ENCODE results near the gene LTBR. TPM values are rescaled to one million over a fixed set of nuclear protein-coding genes. Genes with fewer than 3 reads are reported as not detected.
A peak's percentile ranks its signal among the peaks of the same experiment; 100 is the strongest.

The LTBR gene
- total RNA-seq, 1 donor: 121 TPM

GRCh38 chr12:6375269-6376078 is 8.5 kb upstream of the LTBR start, which contains the start of gene SCNN1A:
TSS of gene SCNN1A (minus strand) at chr12:6375563. CDS start at chr12:6374783, 780 bp downstream.
- Histone ChIP-seq H3K79me2 (ENCODE audit: insufficient read depth, low read length) (no peaks in the 10 kb centered on the region), H2AFZ (ENCODE audit: low read length) (peak within 1 kb of the TSS; percentile 81), H3K4me3 (ENCODE audit: insufficient read depth, low read length) (no peak within 1 kb of the TSS), H4K20me1 (ENCODE audit: insufficient read depth, low read length) (no peaks in the 10 kb centered on the region), H3K4me1 (ENCODE audit: insufficient read depth, low read length) (peaks cover 44% of the 10 kb centered on the region), H3K9me3 (ENCODE audit: low read depth, low read length) (no peaks in the 10 kb centered on the region), H3K27me3 (ENCODE audit: insufficient read depth, low read length) (no peaks in the 10 kb centered on the region), H3K4me2 (ENCODE audit: insufficient read depth, low read length) (peak within 1 kb of the TSS; percentile 34), H3K36me3 (ENCODE audit: insufficient read depth, low read length) (no peaks in the 10 kb centered on the region), H3K27ac (ENCODE audit: low read depth, low read length) (peak within 1 kb of the TSS; percentile 72)
- DNase-seq (ENCODE audit: insufficient read length, low spot score, missing footprints): peak; percentile 48
- no peak for TF ChIP-seq CTCF (IDR thresholded peaks at IDR 0.05; ENCODE audit: extremely low read depth, low read depth, low read length)

GRCh38 chr12:6376079-6376869 is 7.7 kb upstream of the LTBR start:
- Histone ChIP-seq H3K27me3 (ENCODE audit: insufficient read depth, low read length) (no peaks in the 10 kb centered on the region), H3K79me2 (ENCODE audit: insufficient read depth, low read length) (no peaks in the 10 kb centered on the region), H3K9me3 (ENCODE audit: low read depth, low read length) (no peaks in the 10 kb centered on the region), H2AFZ (ENCODE audit: low read length) (peak overlapping the region; percentile 81), H3K36me3 (ENCODE audit: insufficient read depth, low read length) (no peaks in the 10 kb centered on the region), H3K4me2 (ENCODE audit: insufficient read depth, low read length) (peak overlapping the region; percentile 34), H3K27ac (ENCODE audit: low read depth, low read length) (peak overlapping the region; percentile 72), H4K20me1 (ENCODE audit: insufficient read depth, low read length) (no peaks in the 10 kb centered on the region), H3K4me1 (ENCODE audit: insufficient read depth, low read length) (peaks cover 38% of the 10 kb centered on the region), H3K4me3 (ENCODE audit: insufficient read depth, low read length) (no peak overlapping the region)
- DNase-seq (ENCODE audit: insufficient read length, low spot score, missing footprints): peak; percentile 97
- peak; percentile 50 for TF ChIP-seq CTCF (IDR thresholded peaks at IDR 0.05; ENCODE audit: extremely low read depth, low read depth, low read length)

- Histone ChIP-seq H2AFZ (ENCODE audit: low read length) (peak overlapping the region; percentile 81), H3K9me3 (ENCODE audit: low read depth, low read length) (no peaks in the 10 kb centered on the region), H3K79me2 (ENCODE audit: insufficient read depth, low read length) (no peaks in the 10 kb centered on the region), H3K27me3 (ENCODE audit: insufficient read depth, low read length) (no peaks in the 10 kb centered on the region), H3K4me2 (ENCODE audit: insufficient read depth, low read length) (peak overlapping the region; percentile 34), H3K27ac (ENCODE audit: low read depth, low read length) (peak overlapping the region; percentile 72), H3K4me1 (ENCODE audit: insufficient read depth, low read length) (peaks cover 33% of the 10 kb centered on the region), H3K36me3 (ENCODE audit: insufficient read depth, low read length) (no peaks in the 10 kb centered on the region), H4K20me1 (ENCODE audit: insufficient read depth, low read length) (no peaks in the 10 kb centered on the region), H3K4me3 (ENCODE audit: insufficient read depth, low read length) (no peak overlapping the region)
- no peak for TF ChIP-seq CTCF (IDR thresholded peaks at IDR 0.05; ENCODE audit: extremely low read depth, low read depth, low read length)
- peak; percentile 69 for DNase-seq (ENCODE audit: insufficient read length, low spot score, missing footprints)
These were observed 6.9 kb upstream of the LTBR start for GRCh38 chr12:6376870-6377666.
